CD4-positive, alpha-beta T cell treated with Interleukin-17A for 1 hour (primary cell): ENCODE measurements around the gene COQ8B.
"Not testable (repeated sequence)": the region's sequence is repeated elsewhere in the genome, so short reads cannot be mapped to it uniquely, and the experiment has no call there.

Experiments used
- DNase-seq: peaks from one replicate; pipeline ENCODE4 v3.0.0-alpha.2; 2020

The COQ8B gene

DNA sequence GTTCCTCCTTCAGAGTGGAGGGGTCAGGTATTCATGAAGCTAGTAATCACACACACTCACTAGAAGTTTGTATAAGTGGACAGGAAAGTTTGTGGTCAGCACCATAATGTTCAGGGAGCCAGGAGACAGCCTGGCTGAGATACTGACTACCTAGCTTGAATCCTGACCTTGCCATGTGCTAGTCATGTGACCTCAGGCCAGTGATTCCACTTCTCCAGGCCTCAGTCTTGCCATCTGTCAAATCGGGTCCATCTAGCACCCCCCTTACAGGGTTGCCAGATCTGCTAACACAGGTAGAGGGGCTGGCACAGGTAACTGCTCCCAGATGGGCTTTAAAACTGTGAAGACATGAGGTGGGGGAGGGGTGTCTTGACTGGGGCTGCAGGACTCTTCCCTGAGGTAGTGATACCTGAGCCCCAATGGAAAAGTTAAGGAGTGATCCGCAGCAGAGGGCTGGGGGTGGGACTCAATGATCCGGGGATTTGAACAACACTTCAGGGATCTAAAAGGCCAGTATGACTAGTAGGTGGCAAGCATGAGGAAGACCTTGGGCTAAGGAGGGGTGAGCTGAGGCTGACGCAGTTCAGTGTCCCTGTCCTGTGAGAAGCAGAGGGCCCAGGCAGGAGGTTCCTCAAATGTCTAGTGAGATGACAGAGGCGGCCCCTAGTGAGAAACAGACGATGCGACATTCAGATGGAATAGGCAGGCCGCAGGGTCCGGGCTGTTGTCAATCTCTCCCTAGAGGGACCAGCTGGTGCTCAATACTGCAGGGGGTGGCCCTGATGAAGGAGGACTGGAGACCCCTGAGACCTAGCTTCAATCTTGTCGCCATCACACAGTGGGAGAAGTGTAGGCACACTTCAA lies 25.1 kb upstream of the COQ8B start:
- no peak for DNase-seq

DNA sequence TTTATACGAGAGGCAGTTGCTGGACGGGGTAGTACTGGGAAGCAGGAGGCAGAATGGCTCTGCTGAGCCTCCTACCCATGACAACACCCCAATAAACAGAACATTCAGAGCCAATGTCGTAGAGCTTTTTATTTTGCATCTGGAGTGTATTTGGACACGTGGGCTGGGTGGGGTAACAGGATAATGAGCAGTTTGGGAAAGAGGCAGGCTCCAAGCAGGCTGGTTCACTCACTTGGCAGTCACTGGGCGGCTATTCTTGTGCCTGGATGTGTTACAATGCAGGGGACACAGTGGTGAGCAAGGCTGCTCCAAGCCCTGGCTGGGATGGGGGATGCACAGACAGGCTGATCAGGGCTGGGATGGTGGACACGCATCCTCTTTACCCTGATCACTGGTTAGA lies 24.1 kb upstream of the COQ8B start:
- no peak for DNase-seq

DNA sequence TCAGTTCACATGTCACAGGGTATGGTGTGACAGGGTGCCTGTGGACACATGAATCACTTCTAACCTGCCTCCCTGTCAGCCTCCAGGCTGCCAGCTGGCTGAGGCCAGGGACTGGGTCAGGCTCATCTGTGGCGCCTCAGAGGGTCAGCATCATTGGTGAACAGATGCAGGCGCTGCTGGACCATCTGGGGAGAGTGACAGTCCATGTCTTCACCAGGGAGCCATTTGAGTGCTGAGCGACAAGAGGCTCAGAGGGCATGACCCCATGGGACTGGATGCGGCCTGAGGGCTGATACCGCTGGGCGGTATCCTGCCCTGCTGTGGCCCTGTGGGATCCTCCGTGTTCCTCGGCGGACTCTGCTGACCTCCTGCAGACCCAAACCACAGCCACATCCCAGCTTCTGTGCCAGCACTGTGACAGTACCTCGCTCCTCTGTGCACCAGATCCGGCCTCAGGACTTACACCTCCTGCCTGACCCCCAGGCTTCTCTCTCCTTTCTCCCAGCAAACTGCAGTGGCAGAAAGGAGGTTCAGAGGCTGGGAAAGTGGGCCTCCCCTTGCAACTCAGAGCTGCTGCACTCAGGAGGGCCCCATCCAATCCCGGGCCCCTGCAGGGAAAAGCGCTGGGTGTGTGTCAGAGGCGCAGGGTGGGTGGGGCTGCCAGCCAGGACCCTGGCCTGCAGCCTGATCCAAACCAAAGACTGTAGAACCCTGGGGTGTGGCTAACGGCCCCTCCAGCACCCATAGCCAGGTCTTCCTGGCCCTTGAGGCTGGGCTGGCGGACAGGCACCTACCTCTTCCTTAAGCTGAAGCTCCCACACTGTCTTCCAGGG lies 23.4 kb upstream of the COQ8B start:
- no peak for DNase-seq

DNA sequence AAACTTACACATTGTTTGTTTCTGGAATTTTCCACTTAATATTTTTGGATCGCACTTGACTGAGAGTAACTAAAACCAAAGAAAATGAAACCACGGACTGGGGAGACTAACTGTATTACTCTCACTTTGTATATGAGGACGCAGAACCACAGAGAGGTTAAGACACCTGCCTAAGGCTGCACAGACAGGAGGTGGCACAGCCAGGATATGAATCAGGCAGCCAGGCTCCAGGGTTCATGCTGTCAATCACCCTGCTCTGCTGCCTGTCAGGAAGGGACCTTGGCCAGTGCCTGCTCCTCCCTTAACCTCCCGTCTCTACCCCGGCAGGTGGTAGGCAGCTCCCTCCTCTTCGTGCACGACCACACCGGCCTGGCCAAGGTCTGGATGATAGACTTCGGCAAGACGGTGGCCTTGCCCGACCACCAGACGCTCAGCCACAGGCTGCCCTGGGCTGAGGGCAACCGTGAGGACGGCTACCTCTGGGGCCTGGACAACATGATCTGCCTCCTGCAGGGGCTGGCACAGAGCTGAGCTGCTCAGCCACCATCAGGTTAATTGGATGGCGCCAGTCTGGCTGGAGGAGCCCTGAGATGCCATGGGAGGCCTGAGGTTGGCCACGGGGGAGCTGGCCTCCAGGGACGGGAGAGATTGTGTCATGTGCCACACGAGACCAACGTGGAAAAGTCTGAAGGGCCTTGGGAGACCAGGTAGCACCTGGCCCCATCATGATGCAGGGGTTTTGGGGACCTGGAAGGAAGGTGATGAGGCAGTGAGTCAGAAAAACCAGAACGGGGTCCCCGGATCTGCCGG lies 22.5 kb upstream of the COQ8B start:
- DNase-seq, result no peak

DNA sequence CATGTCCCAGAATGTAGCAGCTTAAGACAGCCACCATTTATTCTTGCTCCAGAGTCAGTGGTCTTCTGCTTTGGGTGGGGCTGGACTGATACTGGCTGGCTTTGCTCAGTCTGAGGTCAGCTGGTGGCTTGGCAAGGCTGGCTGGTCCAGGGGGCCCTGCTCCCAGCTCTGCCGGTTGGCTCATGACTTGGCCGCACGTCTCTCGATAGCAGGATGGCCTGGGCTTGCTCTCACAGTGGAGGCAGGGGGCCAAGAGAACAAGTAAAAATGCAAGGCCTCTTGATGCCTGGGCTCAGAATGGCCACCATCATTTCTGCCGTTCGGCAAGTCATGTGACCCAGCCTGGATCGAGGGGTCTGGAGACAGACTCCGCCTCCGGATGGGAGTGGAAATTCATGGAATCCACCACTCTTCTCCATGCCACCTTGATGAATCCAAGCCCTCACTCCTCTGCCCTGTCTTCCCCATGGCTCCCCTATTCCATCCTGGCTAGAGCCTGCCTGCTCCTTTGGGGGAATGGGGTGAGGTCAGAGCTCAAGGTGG lies 20.5 kb upstream of the COQ8B start:
- DNase-seq, result no peak

DNA sequence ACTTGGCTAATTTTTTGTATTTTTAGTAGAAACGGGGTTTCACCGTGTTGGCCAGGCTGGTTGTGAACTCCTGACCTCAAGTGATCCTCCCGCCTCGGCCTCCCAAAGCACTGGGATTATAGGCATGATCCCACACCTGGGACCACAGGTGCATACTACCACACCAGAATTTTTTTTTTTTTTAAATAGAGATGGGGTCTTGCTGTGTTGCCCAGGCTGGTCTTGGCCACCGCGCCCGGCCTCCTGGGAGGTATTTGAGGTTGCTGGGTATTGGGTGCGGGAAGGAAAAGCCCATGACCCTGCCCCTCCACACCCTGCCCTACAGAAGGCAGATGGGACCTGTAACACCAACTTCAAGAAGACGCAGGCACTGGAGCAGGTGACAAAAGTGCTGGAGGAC lies 20.0 kb upstream of the COQ8B start:
- no peak for DNase-seq

DNA sequence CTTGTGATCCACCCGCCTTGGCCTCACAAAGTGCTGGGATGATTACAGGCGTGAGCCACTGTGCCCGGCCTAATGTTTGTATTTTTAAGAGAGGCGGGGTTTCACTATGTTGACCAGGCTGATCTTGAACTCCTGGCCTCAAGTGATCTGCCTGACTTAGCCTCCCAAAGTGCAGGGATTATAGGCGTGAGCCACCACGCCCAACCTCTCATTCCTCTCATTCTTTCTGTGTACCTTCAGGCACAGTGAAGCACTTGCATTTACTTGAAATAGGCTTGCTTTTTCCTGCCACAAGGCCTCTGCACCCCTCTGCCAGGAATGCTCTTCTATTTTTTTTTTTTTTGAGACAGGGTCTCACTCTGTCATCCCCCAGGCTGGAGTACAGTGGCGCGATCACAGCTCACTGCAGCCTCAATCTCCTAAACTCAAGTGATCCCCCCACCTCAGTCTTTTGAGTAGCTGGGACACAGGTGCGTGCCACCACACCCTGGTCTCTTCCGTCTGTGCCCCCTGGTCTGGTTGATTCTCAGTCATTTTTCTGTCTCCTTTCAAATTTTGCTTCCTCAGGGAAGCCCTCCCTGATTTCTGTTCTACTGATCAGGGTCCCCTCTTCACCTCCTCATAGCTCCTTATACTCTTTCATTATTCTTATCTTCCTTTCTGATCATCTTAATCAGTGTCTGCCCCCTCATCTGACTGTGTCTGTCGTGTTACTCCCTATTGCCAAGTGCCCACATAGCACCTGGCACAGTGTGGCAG lies 18.5 kb upstream of the COQ8B start:
- no peak for DNase-seq

DNA sequence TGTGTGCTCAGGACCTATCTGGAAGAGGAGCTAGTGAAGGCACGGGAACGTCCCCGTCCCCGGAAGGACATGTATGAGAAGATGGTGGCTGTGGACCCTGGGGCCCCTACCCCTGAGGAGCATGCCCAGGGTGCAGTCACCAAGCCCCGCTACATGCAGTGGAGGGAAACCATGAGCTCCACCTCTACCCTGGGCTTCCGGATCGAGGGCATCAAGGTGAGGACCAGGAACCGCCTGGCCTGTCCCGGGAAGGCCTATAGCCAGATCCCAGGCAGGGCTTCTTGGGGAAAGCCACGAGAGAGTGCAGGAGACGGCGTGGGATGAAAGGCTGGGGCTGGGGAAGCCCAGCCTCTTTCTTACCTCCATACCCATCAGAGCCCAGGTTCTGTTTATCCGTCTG lies 16.5 kb upstream of the COQ8B start:
- DNase-seq, result no peak

DNA sequence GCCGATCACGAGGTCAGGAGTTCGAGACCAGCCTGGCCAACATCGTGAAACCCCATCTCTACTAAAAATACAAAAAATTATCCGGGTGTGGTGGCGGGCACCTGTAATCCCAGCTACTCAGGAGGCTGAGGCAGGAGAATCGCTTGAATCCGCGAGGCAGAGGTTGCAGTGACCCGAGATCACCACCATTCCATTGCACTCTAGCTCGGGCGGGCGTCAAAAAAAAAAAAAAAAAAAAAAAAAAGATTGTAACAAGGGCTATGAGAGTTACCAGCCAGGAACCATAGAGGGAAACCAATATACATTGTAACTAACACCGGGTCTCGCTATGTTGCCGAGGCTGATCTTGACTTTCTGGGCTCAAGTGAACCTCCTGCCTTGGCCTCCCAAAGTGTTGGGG lies 15.6 kb upstream of the COQ8B start:
- DNase-seq, result not testable (repeated sequence)

DNA sequence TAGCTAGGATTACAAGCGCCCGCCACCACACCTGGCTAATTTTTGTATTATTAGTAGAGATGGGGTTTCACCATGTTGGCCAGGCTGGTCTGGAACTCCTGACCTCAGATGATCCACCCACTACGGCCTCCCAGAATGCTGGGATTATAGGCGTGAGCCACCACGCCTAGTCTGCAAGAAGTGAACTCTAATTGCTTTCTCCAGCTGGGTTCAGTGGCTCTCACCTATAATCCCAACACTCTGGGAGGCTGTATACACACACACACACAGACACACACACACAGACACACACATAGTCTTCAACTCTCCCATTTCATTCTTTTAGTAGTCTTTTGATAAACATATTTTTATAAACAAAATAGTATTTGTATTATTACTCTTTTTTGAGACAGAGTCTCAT lies 13.4 kb upstream of the COQ8B start:
- not testable (repeated sequence) for DNase-seq

DNA sequence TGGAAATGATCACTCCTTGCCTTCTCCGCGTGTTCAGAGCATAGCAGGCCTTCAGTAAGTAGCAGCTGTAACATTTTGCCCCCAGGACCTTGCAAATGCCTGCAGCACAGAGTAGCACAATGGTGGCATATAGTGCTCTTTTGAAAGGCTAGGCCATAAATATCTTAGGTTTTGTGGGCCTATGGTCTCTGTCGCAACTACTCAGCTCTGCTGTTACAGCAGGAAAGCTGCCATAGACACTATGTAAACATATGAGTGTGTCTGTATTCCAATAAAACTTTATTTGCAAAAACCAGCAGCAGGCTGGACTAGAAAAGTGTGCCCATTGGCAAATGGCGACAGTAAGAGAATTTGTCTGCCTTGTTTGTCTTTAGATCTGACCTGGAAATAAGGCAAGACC lies 9.6 kb upstream of the COQ8B start:
- DNase-seq, result no peak

DNA sequence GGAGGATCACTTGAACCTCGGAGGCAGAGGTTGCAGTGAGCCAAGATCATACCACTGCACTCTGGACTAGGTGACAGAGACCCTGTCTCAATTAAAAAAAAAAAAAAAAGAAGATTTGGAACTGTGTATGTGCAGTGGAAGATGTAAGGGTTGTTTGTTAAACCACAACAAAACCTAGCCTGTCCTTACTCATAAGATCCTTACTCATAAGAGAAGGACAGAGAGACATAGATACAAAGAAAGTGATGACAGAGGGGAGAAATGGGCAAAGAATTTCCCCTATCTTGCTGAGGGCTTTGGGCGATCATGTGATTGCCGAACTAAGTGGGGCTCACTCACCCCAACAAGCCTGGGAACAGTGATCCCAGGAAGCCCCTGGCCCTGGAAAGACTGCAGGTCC lies 8.2 kb upstream of the COQ8B start:
- no peak for DNase-seq

DNA sequence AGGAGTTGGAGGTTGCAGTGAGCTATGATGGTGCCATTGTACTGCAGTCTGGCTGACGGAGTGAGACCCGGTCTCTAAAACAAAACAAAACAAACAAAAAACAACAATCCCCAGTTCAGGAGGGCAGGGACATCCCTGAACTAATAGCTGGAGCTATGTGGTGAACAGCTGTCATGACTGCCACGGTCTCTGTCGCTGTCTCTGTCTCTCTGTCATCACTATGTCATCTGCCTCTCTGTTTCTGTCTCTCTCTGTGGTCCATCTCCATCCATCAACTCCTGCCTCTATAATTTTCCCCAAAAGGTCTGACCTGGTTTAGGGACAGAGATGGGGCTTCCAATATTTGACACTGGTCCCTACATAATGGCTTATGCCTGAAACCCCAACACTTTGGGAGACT lies 7.6 kb upstream of the COQ8B start:
- DNase-seq, result no peak

DNA sequence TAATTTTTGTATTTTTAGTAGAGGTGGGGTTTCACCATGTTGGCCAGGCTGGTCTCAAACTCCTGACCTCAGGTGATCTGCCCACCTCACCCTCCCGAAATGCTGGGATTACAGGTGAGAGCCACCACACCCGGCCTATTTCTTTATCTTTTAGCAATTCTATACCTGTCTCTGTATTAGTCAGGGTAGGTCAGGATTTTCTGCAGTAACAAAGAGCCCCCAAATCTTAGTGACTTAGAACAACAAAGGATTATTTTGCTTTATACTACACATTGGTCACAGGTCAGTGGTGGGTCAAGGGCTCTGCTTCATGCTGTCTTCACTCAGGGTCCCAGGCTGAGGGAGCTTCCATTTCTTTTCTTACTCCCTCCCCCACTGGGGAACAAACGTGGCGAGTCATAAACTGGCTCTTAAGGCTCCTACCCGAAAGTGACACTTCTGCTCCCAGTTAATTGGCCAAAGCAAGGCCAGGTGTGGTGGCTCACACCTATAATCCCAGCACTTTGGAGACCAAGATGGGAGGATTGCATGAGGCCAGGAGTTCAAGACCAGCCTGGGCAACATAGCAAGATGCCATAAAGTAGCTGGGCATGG lies 7.1 kb upstream of the COQ8B start:
- DNase-seq, result no peak

DNA sequence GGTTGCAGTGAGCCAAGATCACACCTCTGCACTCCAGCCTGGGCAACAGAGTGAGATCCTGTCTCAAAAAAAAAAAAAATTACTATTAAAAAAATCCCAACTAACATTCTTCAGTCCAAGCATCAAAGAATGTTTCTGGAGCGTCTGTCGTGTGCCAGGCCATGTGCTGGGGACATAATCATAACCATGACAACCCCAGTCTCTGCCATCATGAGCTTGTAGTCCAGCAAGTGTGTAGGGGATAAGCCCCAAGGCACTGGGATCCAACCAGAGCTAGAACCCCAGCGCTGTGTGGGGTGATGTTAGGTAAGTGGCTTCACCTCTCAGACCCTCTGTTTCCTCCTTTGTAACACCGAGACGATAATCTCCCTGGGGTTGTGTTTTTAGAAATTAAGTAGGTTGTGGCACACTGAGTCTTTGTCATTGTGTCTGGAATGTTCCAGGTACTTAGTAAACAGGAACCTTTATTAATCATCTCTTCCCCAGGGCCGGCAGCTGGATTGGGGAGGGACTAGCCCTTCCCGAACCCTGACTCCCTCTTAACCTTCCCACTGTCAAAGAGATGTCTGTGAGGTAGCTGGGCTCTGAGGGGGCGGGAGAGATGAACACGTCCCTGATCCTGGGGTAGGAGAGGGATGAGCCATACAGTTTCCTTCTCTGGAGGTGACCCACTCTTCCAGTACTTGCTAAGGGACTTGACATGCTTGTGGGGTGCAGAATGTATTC lies 5.4 kb upstream of the COQ8B start:
- DNase-seq, result no peak

DNA sequence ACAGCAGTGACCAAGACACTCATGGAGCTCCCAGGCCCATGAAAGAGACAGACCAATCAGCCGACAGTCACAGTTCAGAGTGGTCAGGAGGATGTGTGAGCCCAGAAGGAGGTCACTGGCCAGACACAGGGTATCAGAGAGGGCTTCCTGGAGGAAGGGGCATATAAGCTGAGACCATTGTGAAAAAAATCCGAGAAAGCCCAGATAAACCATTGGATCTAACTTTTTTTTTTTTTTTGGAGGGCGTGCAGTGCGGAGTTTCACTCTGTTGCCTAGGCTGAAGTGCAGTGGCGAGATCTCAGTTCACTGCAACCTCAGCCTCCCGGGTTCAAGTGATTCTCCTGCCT lies 4.4 kb upstream of the COQ8B start:
- DNase-seq, result no peak

DNA sequence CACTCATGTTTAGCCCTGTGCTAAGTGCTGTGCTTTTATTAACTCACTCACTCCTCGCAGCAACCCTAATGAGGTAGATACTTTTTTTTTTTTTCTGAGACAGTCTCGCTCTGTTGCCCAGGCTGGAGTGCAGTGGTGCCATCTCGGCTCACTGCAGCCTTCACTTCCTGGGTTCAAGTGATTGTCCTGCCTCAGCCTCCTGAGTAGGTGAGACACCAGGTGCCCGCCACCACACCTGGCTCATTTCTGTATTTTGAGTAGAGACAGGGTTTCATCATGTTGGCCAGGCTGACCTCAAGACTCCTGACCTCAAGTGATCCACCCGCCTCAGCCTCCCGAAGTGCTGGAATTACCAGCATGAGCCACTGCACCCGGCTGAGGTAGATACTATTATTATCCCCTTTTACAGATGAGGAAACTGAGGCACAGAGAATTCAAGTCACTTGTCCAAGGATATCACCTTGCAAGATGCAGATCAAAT lies 2.8 kb upstream of the COQ8B start:
- no peak for DNase-seq

DNA sequence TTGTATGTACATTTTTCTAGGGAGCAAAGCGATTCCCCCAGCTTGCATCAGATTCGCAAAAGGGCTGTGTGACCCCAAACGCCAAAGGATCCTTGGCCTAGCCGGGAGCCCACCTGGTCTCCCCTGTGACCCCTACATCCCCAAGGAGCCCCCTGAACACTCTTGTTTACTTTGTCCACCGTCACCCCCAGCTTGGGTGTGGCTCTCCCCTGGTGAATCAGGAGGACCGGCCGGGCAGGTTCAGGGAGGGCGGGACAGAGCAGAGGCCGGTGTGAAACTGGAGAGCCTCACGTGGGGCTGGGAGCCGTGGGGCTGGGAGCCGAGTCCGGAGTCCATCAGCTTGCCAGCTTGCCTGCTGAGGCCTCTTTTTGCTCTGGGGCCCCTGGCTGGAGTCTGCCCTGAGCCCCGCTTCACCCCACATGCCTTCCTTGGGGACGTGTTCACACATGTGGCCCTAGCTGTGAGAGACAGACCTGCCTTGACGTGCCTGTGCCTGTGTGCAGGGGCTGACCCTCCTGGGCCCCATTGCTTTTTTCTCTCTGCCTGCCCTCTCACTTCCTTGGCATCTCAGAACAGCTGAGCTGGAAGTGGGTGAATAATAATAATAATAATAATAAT lies 2.2 kb upstream of the COQ8B start:
- no peak for DNase-seq

DNA sequence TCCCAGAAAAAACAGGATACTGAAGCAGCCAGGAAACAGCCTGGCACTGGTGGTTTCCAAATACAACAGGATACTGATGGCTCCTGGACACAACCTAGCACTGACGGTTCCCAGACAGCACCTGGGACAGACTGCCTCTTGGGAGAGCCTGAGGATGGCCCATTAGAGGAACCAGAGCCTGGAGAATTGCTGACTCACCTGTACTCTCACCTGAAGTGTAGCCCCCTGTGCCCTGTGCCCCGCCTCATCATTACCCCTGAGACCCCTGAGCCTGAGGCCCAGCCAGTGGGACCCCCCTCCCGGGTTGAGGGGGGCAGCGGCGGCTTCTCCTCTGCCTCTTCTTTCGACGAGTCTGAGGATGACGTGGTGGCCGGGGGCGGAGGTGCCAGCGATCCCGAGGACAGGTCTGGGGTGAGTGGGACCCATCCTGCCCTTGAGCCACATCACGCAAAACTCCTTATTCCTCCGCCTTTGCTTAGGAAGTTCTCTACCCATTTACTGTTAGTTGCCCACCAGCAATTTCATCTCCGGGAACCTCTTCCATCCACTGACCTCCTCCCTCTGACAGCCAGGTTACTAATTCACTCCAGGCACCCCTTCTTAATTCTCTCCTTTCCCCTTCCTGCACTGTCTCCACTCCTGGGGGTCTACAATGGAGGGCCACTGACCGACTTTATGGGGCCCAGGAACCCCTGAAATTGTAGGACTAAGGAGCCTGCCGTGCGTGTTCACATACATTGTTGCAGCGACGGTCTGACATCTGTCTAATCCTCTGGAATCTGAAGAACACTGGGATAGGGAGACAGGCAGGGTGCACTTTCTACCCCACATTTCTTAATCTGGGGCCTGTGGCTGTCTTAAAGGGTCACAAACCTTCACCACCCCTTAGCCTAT lies 1.4 kb upstream of the COQ8B start:
- no peak for DNase-seq
